ENCODE data around the gene RTKN. TPM values are rescaled to one million over a fixed set of nuclear protein-coding genes. Genes with fewer than 3 reads are reported as not detected.

Gene RTKN
- total and polyA plus RNA-seq, 10 of the 15 experiments (the other 5 are each of a cell fraction or from before 2014, with no cell fraction given) = 0.50 to 12.3 (median 5.4) TPM

DNA sequence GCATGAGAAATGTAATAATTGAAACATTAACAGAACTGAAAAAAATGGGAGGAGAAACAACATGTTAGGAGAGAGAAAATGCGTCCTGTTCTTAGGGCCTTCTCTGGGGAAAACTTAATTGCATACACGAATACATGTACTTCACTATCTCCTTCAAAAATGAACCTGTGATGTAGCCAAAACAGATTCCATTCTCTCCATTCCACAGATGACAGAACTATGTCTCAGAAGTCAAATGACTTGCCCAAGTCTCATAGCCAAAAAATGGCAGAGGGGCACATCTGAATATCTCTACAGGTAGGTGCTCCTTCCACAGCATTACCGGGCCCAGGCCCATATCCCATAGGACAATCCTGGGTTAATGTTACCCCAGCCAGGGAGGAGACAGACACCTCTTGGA lies 57.7 kb downstream of the RTKN start:
- ChIA-PET CTCF (no interaction called here), SMC1A (ENCODE audit: uncharacterized antibody, unreplicated experiment) (no interaction called here), RAD21 (ENCODE audit: unreplicated experiment) (no interaction called here), POLR2A (no interaction called here)
- 89% methylated on average over 3 of the region's 3 CpGs for WGBS (ENCODE audit: insufficient coverage, insufficient replicate concordance, low lambda C conversion rate, missing lambda C conversion rate)
- no peak overlapping the region for H3K4me2 ChIP-seq (ENCODE audit: control insufficient read depth, insufficient read depth)
- no peaks in the 10 kb centered on the region; a peak in 1 of 4 replicates for H3K36me3 ChIP-seq (ENCODE audit: control insufficient read depth in 2 of 2, insufficient read depth in 2 of 2, low read length in 1 of 2)
- no peak overlapping the region for H2AFZ ChIP-seq (ENCODE audit: control insufficient read depth, low read depth, low read length)
- FAIRE-seq (no peak), ATAC-seq (no peak), DNase-seq (ENCODE audit: low read depth, low spot score) (no peak)
- no peaks in the 10 kb centered on the region; the same call in 1 of the 2 replicates for H3K4me1 ChIP-seq (ENCODE audit: control insufficient read depth, insufficient read depth, low read length)
- BruUV-seq (replicated peaks) = no TSS peak
- H3K79me2 ChIP-seq (ENCODE audit: control insufficient read depth, insufficient read depth, low read length) = peaks cover 15% of the 10 kb centered on the region
- H3K9ac ChIP-seq (ENCODE audit: control insufficient read depth, insufficient read depth, low read length) = no peak overlapping the region
- intact Hi-C loops (cut with micrococcal nuclease; ENCODE audit: unreplicated experiment) (no loop called here), in situ Hi-C loops (cut with MboI) (no loop called here)
- H3K27me3 ChIP-seq (replicated peaks in 1 of 2; ENCODE audit: control insufficient read depth in 2 of 2, insufficient read depth in 2 of 2, low read length in 1 of 2) = no peaks in the 10 kb centered on the region
- H4K20me1 ChIP-seq (ENCODE audit: control insufficient read depth, insufficient read depth) = peaks cover 9% of the 10 kb centered on the region; the same call in 1 of the 2 replicates
- TF ChIP-seq SMAD1 (IDR thresholded peaks at IDR 0.05; ENCODE audit: low read depth, partially characterized antibody) (no peak), BACH1 (IDR thresholded peaks at IDR 0.05; ENCODE audit: borderline replicate concordance) (no peak), STAT1 (conservative IDR thresholded peaks at IDR 0.05) (no peak), MEF2A (IDR thresholded peaks at IDR 0.05; ENCODE audit: insufficient read depth, low read depth, low read length) (no peak), ZNF274 (IDR thresholded peaks at IDR 0.05; ENCODE audit: insufficient read depth, insufficient read length) (no peak), HDAC6 (IDR thresholded peaks at IDR 0.05; ENCODE audit: unreplicated experiment) (no peak), ASH2L (IDR thresholded peaks at IDR 0.05; ENCODE audit: borderline replicate concordance, low read depth) (no peak), ZBED1 (IDR thresholded peaks at IDR 0.05; ENCODE audit: borderline replicate concordance) (no peak), BHLHE40 (IDR thresholded peaks at IDR 0.05; ENCODE audit: borderline replicate concordance in 1 of 2, low read depth in 2 of 2, low read length in 1 of 2) (no peak), TCF3 (IDR thresholded peaks at IDR 0.05; ENCODE audit: borderline replicate concordance, insufficient read depth, low read depth, low read length) (no peak), PAX8 (IDR thresholded peaks at IDR 0.05) (no peak), EGR1 (IDR thresholded peaks at IDR 0.05; ENCODE audit: borderline replicate concordance in 1 of 2, low read depth in 2 of 2, low read length in 2 of 2) (no peak)
- TF ChIP-seq, protein P1, sequence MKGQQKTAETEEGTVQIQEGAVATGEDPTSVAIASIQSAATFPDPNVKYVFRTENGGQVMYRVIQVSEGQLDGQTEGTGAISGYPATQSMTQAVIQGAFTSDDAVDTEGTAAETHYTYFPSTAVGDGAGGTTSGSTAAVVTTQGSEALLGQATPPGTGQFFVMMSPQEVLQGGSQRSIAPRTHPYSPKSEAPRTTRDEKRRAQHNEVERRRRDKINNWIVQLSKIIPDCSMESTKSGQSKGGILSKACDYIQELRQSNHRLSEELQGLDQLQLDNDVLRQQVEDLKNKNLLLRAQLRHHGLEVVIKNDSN (IDR thresholded peaks at IDR 0.05; ENCODE audit: borderline replicate concordance, extremely low read length, insufficient read depth, low read depth, low read length) = no peak
- TF ChIP-seq, protein P2, sequence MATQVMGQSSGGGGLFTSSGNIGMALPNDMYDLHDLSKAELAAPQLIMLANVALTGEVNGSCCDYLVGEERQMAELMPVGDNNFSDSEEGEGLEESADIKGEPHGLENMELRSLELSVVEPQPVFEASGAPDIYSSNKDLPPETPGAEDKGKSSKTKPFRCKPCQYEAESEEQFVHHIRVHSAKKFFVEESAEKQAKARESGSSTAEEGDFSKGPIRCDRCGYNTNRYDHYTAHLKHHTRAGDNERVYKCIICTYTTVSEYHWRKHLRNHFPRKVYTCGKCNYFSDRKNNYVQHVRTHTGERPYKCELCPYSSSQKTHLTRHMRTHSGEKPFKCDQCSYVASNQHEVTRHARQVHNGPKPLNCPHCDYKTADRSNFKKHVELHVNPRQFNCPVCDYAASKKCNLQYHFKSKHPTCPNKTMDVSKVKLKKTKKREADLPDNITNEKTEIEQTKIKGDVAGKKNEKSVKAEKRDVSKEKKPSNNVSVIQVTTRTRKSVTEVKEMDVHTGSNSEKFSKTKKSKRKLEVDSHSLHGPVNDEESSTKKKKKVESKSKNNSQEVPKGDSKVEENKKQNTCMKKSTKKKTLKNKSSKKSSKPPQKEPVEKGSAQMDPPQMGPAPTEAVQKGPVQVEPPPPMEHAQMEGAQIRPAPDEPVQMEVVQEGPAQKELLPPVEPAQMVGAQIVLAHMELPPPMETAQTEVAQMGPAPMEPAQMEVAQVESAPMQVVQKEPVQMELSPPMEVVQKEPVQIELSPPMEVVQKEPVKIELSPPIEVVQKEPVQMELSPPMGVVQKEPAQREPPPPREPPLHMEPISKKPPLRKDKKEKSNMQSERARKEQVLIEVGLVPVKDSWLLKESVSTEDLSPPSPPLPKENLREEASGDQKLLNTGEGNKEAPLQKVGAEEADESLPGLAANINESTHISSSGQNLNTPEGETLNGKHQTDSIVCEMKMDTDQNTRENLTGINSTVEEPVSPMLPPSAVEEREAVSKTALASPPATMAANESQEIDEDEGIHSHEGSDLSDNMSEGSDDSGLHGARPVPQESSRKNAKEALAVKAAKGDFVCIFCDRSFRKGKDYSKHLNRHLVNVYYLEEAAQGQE (IDR thresholded peaks at IDR 0.05; ENCODE audit: low read depth, low read length) = no peak
- TF ChIP-seq, protein P3, sequence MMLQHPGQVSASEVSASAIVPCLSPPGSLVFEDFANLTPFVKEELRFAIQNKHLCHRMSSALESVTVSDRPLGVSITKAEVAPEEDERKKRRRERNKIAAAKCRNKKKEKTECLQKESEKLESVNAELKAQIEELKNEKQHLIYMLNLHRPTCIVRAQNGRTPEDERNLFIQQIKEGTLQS (IDR thresholded peaks at IDR 0.05; ENCODE audit: borderline replicate concordance, extremely low read depth, low read depth, low read length) = no peak
- TF ChIP-seq, protein P4, sequence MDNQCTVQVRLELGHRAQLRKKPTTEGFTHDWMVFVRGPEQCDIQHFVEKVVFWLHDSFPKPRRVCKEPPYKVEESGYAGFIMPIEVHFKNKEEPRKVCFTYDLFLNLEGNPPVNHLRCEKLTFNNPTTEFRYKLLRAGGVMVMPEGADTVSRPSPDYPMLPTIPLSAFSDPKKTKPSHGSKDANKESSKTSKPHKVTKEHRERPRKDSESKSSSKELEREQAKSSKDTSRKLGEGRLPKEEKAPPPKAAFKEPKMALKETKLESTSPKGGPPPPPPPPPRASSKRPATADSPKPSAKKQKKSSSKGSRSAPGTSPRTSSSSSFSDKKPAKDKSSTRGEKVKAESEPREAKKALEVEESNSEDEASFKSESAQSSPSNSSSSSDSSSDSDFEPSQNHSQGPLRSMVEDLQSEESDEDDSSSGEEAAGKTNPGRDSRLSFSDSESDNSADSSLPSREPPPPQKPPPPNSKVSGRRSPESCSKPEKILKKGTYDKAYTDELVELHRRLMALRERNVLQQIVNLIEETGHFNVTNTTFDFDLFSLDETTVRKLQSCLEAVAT (IDR thresholded peaks at IDR 0.05) = no peak
- H3K27ac ChIP-seq (ENCODE audit: control insufficient read depth, insufficient read depth) = no peak overlapping the region
- no peak overlapping the region for H3K4me3 ChIP-seq
- no peaks in the 10 kb centered on the region for H3K9me3 ChIP-seq (replicated peaks; ENCODE audit: control insufficient read depth, insufficient read depth, low read length)
